HG03342 (cell line): ENCODE measurements around the gene BARD1.

Experiments
- ATAC-seq: cut with Tn5 transposase; IDR thresholded peaks from one replicate; pipeline ENCODE4 v1.9.1; 2021; ENCODE audit warnings: mild to moderate bottlenecking, moderate library complexity; ENCODE audit not compliant: unreplicated experiment

Gene BARD1

DNA sequence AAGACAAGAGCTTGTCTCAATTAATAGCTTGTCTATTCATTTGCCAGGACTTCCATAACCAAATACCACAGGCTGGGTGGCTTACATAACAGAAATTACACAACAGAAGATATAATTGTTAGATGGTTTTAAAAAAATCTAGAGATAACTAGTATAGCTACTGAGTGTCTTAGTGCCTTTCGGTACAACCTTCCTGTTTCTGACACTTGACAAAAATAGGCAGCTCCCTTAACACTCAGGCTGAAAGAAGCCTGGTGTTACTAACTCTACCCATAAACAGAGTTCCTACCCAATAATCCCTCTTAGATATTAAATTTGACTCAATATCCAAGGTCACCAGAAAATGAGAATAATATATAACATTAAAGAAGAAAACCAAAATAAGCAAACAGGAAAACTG, 129.7 kb downstream of the BARD1 start:
- peak; percentile 42 for ATAC-seq

DNA sequence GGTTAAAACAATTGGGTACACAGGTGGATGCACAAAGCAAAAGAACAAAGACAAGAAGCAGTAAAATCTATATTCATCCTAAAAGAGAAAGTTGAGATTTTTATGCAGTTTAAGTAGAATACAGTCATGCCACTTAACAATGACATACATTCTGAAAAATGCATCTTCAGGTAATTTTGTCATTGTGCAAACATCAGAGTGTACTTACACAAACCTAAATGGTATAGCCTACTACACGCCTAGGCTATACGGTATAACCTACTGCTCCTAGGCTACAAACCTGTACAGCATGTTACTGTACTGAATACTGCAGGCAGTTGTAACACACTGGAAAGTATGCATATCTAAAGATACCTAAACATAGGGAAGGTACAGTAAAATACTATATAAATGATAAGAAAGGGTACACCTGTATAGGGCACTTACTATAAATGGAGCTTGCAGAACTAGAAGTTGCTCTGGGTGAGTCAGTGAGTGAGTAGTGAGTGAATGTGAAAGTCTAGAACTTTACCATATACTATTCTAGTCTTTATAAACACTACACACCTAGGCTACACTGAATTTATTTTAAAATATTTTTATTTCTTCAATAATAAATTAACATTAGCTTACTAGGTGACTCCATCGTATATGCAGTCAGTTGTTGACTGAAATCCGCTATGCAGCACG, 132.9 kb downstream of the BARD1 start:
- ATAC-seq: no peak
